Spleen (tissue), 11 donors: ENCODE data around the gene PEX14. TPM values are rescaled to one million over a fixed set of nuclear protein-coding genes. Genes with fewer than 3 reads are reported as not detected.
A peak's percentile ranks its signal among the peaks of the same experiment; 100 is the strongest.

Experiments
- DNase-seq: peaks from one replicate; pipeline ENCODE4 v3.0.0-alpha.2; 2020
- H3K27ac ChIP-seq, 8 donors: fragments of 200-600 bp; sonication (generic) in 7 of 8; 1 replicate in 4 of 8; 2 replicates in 4 of 8; pipeline versions ENCODE4 v1.5.0 to v1.8.0; 2016 to 2021; ENCODE audit warnings: inconsistent platforms in 4 of 8, mild to moderate bottlenecking in 4 of 8, moderate library complexity in 1 of 8
- H3K27me3 ChIP-seq, 7 donors: fragments of 200-600 bp; sonication (generic) in 6 of 7; replicated peaks in 1 of 7; 1 replicate in 4 of 7; 2 replicates in 3 of 7; pipeline versions ENCODE4 v1.5.0 to v1.8.0; 2016 to 2021; ENCODE audit warnings: inconsistent platforms in 3 of 7, mild to moderate bottlenecking in 1 of 7
- H3K36me3 ChIP-seq, 6 donors: fragments of 200-600 bp; sonication (generic) in 5 of 6; 1 replicate in 4 of 6; 2 replicates in 2 of 6; pipeline versions ENCODE4 v1.5.0 to v1.8.0; 2016 to 2021; ENCODE audit warnings: inconsistent platforms in 2 of 6
- H3K4me1 ChIP-seq, 6 donors: fragments of 200-600 bp; sonication (generic) in 5 of 6; 1 replicate in 3 of 6; 2 replicates in 3 of 6; pipeline versions ENCODE4 v1.5.0 to v1.8.0; 2016 to 2021; ENCODE audit warnings: inconsistent platforms in 3 of 6
- H3K4me3 ChIP-seq, 8 donors: fragments of 200-600 bp; sonication (generic) in 7 of 8; 1 replicate in 4 of 8; 2 replicates in 4 of 8; pipeline versions ENCODE4 v1.5.0 to v1.8.0; 2016 to 2021; ENCODE audit warnings: inconsistent platforms in 4 of 8, mild to moderate bottlenecking in 4 of 8, moderate library complexity in 2 of 8
- H3K9me3 ChIP-seq, 8 donors: fragments of 200-600 bp; sonication (generic) in 7 of 8; 1 replicate in 4 of 8; 2 replicates in 4 of 8; pipeline versions ENCODE4 v1.5.0 to v1.8.0; 2016 to 2021; ENCODE audit warnings: inconsistent platforms in 4 of 8
- POLR2A ChIP-seq, 3 donors: fragments of 450-650 bp; IDR thresholded peaks; one replicate each; pipeline ENCODE4 v1.5.1; 2017; ENCODE audit warnings: antibody characterized with exemption in 3 of 3, mild to moderate bottlenecking in 1 of 3
- POLR2AphosphoS5 ChIP-seq, 3 donors: sonication (generic); formaldehyde crosslinking; IDR thresholded peaks; one replicate each; pipeline ENCODE4 v1.5.1; 2017; ENCODE audit warnings: antibody characterized with exemption in 3 of 3
- WGBS, 5 donors: extraction: QIAGEN DNeasy Blood & Tissue Kit in 3 of 5; methylation state at CpG; one replicate each; pipeline versions ENCODE4 v1.1.5 to v1.1.7; 2013 to 2018; 5-methylcytosine and 5-hydroxymethylcytosine counted together
- intact Hi-C: fragments of 100-400 bp; cut with DNase I; formaldehyde crosslinking; loops from one replicate; pipeline ENCODE4 v1.15.0; 2023; ENCODE audit warnings: low total_unique reads
- polyA plus RNA-seq, 3 donors: library from polyadenylated mRNA; stranded (reverse); fragments of 200-250 nt; gene quantifications; one replicate each; pipeline ENCODE4 v1.2.1, GENCODE V29; 2013
- total RNA-seq, 7 donors: library from RNA; depleted of rRNA in 3 of 7; stranded (reverse); fragments of >200 nt in 3 of 7; fragmentation: NEBNext Ultra II Directional in 4 of 7; extraction: Animal tissue kit (Norgen Biotek cat#: 25700) in 4 of 7; gene quantifications; one replicate each; pipeline versions ENCODE4 v1.1.0 to v1.2.1, GENCODE V29; 2016 to 2021
- TF ChIP-seq, protein P1 (sequence below), 11 experiments: fragments of 200-600 bp in 7 of 11; fragments of 450-650 bp in 4 of 11; sonication (generic) in 4 of 11; IDR thresholded peaks in 8 of 11; conservative IDR thresholded peaks in 3 of 11; 1 replicate in 7 of 11; 2 replicates in 4 of 11; pipeline versions ENCODE4 v1.4.0 to v1.8.0; 2016 to 2021; ENCODE audit warnings: antibody characterized with exemption in 11 of 11, inconsistent platforms in 4 of 11, mild to moderate bottlenecking in 1 of 11
- donor health status: healthy with polysubstance abuse.
- donor health status: DM: no; HTN: no; CAD: no; lungs with moderate emphysema.
- donor health status: DM: no; HTN: no; CAD: no.
- donor health status: Bipolar disorder and iron deficiency.
- donor health status: healthy.
- donor health status: DM: no; HTN: no; CAD: no.
- donor health status: DM: yes; HTN: yes; CAD: no.

The PEX14 gene
- total and polyA plus RNA-seq, 10 donors, result 9.3 to 19.7 (median 12.1) TPM

DNA sequence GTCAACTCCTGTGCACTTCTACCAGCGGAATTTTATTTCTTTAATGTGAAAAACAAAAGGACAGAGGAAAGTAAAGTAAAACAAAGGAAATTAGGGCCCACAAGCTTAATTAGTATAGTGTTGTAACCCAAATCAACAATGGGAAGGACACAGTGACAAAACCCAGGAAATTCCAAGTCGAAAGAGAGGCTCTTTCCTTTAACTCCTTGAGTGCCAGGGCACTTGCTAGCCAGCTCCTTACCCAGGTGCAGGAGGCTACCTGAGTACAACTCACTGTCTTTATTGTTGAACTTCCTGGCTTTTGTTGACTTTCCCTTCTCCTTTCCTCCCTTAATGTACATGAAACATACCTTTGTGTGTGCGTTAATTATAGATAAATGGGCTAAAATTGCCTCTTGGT lies 55.0 kb downstream of the PEX14 start:
- TF ChIP-seq POLR2AphosphoS5 (IDR thresholded peaks at IDR 0.05) (no peak), POLR2A (IDR thresholded peaks at IDR 0.05) (no peak)
- TF ChIP-seq, protein P1, sequence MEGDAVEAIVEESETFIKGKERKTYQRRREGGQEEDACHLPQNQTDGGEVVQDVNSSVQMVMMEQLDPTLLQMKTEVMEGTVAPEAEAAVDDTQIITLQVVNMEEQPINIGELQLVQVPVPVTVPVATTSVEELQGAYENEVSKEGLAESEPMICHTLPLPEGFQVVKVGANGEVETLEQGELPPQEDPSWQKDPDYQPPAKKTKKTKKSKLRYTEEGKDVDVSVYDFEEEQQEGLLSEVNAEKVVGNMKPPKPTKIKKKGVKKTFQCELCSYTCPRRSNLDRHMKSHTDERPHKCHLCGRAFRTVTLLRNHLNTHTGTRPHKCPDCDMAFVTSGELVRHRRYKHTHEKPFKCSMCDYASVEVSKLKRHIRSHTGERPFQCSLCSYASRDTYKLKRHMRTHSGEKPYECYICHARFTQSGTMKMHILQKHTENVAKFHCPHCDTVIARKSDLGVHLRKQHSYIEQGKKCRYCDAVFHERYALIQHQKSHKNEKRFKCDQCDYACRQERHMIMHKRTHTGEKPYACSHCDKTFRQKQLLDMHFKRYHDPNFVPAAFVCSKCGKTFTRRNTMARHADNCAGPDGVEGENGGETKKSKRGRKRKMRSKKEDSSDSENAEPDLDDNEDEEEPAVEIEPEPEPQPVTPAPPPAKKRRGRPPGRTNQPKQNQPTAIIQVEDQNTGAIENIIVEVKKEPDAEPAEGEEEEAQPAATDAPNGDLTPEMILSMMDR (IDR thresholded peaks at IDR 0.05 in 8 of 11, conservative IDR thresholded peaks at IDR 0.05 in 3 of 11), result no peak
- no peaks in the 10 kb centered on the region for H3K9me3 ChIP-seq
- peaks cover 9 to 29% (median 16%) of the 10 kb centered on the region in 6 donors for H3K4me1 ChIP-seq
- H3K36me3 ChIP-seq, result peaks cover 0 to 11% (median 0%) of the 10 kb centered on the region in 6 donors
- DNase-seq, result no peak
- 41 to 57% (median 48%) methylated on average over 3 of the region's 3 CpGs for WGBS, 5 donors
- intact Hi-C loops, result no loop called here
- H3K4me3 ChIP-seq, result no peak overlapping the region
- no peak overlapping the region for H3K27ac ChIP-seq
- H3K27me3 ChIP-seq, result no peaks in the 10 kb centered on the region

DNA sequence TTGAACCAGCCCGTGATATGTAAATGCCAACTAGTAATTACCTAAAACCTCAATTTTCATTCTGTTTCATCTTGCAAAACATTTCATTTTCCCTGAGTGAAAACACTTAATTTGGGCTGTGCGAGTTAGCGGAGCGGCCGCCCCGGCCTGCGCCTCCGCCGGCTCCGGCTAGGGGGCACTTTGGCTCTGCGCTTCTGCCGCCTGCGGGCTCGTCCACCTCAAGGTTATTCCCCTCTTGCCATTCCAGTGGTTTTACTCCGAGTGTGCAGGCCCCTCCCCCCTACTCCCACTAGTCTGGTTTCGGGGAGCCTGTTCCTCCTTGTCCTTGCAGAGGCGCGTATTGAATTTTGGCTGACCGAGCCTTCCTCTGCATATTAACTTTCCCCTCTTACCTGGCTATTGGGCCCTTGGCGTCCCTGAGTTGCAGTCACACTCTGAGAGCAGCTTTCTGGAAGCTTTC lies 55.6 kb downstream of the PEX14 start:
- TF ChIP-seq, protein P1 (IDR thresholded peaks at IDR 0.05 in 8 of 11, conservative IDR thresholded peaks at IDR 0.05 in 3 of 11), result peak in 10 of 11 experiments; percentile 24 to 78 (median 60)
- TF ChIP-seq POLR2A (IDR thresholded peaks at IDR 0.05) (no peak), POLR2AphosphoS5 (IDR thresholded peaks at IDR 0.05) (peak in 2 of 3 donors; percentile 27 to 46)
- peaks cover 9 to 28% (median 16%) of the 10 kb centered on the region in 6 donors for H3K4me1 ChIP-seq
- H3K27me3 ChIP-seq, result no peaks in the 10 kb centered on the region
- H3K36me3 ChIP-seq, result peaks cover 0 to 10% (median 0%) of the 10 kb centered on the region in 6 donors
- WGBS, 5 donors, result 30 to 46% (median 37%) methylated on average over 20 of the region's 20 CpGs
- H3K27ac ChIP-seq, result no peak overlapping the region
- H3K4me3 ChIP-seq, result no peak overlapping the region
- H3K9me3 ChIP-seq, result no peaks in the 10 kb centered on the region
- DNase-seq, result no peak
- intact Hi-C loops, result no loop called here

DNA sequence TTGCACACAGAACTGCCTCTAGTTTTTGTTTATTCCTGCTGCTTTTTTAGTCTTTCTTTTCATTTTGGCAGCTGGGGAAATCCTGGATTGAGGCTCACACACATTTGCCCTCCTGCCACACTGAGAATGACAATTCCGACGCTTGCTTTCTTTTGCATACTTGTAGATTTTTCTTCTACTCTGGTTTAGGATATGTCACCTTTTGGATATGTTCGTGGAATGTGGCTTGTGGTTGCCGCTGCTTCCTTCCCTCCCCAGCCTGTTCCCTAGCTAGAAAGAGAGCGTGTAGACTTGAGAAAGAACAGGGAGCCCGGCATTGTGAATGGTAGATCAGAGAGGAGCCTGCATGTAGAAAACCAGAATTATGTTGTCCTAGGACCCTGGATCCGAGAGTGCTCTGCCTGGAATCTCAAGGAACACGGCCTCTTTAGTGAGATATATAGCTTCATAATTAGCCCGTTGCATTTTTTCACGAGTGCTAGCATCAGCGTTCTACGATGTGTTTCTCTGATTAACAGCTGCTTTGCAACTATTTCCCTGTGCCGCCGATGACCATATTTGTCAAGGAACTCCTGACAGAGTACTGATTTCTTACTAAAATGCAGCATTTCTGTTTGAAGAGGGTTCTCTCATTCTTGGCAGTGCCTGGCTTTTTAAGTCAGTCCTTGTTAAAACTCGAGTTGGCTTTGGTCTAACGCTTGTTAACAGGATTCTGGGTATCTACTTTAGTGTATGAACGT lies 56.2 kb downstream of the PEX14 start:
- intact Hi-C loops, result no loop called here
- Histone ChIP-seq H3K36me3 (peaks cover 0 to 14% (median 3%) of the 10 kb centered on the region in 6 donors), H3K27me3 (no peaks in the 10 kb centered on the region), H3K27ac (no peak overlapping the region), H3K4me1 (peaks cover 9 to 28% (median 16%) of the 10 kb centered on the region in 6 donors), H3K4me3 (no peak overlapping the region), H3K9me3 (no peaks in the 10 kb centered on the region)
- no peak for DNase-seq
- 65 to 75% (median 70%) methylated on average over 17 of the region's 17 CpGs for WGBS, 5 donors
- TF ChIP-seq POLR2A (IDR thresholded peaks at IDR 0.05) (no peak), POLR2AphosphoS5 (IDR thresholded peaks at IDR 0.05) (no peak)
- TF ChIP-seq, protein P1 (IDR thresholded peaks at IDR 0.05 in 8 of 11, conservative IDR thresholded peaks at IDR 0.05 in 3 of 11), result no peak

DNA sequence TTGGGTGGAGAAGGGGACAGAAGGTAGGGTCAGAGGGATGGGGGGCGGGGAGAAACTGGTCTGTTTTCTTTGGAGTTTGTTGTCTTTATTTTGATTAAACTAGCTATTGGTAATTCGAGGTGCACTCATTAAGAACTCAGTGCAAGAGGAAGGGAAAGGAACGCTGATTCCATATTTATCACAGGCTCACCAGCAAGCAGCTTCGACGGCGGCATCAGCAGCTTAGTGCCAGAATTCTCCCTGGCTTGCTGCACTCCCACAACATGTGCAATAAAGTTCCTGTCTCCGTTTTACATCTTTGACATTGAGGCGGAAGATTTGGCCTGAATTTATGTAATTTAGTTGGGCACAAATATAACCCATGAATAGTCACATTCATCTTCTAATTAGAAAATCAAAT lies 57.6 kb downstream of the PEX14 start:
- peaks cover 9 to 28% (median 16%) of the 10 kb centered on the region in 6 donors for H3K4me1 ChIP-seq
- no peaks in the 10 kb centered on the region for H3K9me3 ChIP-seq
- TF ChIP-seq, protein P1 (IDR thresholded peaks at IDR 0.05 in 8 of 11, conservative IDR thresholded peaks at IDR 0.05 in 3 of 11), result no peak
- TF ChIP-seq POLR2AphosphoS5 (IDR thresholded peaks at IDR 0.05) (no peak), POLR2A (IDR thresholded peaks at IDR 0.05) (no peak)
- peaks cover 0 to 28% (median 14%) of the 10 kb centered on the region in 6 donors for H3K36me3 ChIP-seq
- no peaks in the 10 kb centered on the region for H3K27me3 ChIP-seq
- WGBS, 5 donors, result 90 to 94% (median 94%) methylated on average over 8 of the region's 8 CpGs
- no peak for DNase-seq
- no peak overlapping the region for H3K27ac ChIP-seq
- H3K4me3 ChIP-seq, result no peak overlapping the region
- intact Hi-C loops, result no loop called here
